Measurements from ENCODE around the gene NBEAL1.

The NBEAL1 gene

DNA sequence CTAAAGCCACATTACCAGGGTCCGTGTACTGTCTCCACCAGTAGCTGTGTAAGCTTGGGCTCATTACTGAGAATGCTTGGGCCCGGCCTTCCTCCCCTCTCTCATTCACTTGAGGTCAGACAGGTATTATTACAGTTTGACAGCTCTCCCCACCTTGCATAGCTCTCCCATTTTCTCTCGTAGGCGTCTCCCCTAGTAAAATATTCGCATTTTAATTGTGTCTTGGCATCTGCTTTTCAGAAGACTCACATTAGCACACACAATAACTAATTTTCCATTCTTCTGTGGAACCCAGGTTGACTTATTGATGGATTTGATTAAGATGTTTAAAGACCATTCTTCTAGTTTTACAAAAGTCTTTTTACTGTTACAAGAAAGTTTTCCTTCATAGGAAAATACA is 153.1 kb downstream of the NBEAL1 start:
- TF ChIP-seq FOXP2 (optimal IDR thresholded peaks at IDR 0.05; ENCODE audit: borderline replicate concordance, extremely low read depth, extremely low read length, insufficient read depth) (no peak), TAF1 (IDR thresholded peaks at IDR 0.05; ENCODE audit: borderline replicate concordance, insufficient read depth, low read length) (no peak), POLR2AphosphoS5 (IDR thresholded peaks at IDR 0.05; ENCODE audit: low read depth, low read length) (no peak), SIN3A (IDR thresholded peaks at IDR 0.05; ENCODE audit: borderline replicate concordance, insufficient read depth, low read length) (no peak)
- TF ChIP-seq, protein P1, sequence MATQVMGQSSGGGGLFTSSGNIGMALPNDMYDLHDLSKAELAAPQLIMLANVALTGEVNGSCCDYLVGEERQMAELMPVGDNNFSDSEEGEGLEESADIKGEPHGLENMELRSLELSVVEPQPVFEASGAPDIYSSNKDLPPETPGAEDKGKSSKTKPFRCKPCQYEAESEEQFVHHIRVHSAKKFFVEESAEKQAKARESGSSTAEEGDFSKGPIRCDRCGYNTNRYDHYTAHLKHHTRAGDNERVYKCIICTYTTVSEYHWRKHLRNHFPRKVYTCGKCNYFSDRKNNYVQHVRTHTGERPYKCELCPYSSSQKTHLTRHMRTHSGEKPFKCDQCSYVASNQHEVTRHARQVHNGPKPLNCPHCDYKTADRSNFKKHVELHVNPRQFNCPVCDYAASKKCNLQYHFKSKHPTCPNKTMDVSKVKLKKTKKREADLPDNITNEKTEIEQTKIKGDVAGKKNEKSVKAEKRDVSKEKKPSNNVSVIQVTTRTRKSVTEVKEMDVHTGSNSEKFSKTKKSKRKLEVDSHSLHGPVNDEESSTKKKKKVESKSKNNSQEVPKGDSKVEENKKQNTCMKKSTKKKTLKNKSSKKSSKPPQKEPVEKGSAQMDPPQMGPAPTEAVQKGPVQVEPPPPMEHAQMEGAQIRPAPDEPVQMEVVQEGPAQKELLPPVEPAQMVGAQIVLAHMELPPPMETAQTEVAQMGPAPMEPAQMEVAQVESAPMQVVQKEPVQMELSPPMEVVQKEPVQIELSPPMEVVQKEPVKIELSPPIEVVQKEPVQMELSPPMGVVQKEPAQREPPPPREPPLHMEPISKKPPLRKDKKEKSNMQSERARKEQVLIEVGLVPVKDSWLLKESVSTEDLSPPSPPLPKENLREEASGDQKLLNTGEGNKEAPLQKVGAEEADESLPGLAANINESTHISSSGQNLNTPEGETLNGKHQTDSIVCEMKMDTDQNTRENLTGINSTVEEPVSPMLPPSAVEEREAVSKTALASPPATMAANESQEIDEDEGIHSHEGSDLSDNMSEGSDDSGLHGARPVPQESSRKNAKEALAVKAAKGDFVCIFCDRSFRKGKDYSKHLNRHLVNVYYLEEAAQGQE (IDR thresholded peaks at IDR 0.05; ENCODE audit: insufficient read depth in 1 of 2, low read depth in 2 of 2, low read length in 2 of 2) = no peak

DNA sequence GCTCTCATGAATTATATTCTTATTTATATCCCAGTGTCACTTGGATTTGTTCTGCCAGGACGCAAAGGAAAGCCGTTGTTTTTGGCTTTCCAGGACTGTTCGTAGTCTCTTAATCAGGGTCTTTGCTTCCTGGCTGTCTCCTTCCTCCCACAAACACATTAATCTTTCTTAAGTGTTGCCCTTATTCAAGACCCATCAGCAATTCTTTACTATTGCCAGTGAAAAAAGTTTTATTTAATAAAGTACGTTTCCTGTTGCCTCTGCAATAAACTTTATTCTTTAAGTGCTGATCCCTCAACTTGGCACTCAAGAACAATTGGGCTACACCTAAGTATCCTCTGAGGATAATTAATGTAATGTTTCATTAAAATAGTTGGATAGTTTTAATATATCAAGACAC is 155.8 kb downstream of the NBEAL1 start:
- TF ChIP-seq, protein P1 (IDR thresholded peaks at IDR 0.05; ENCODE audit: insufficient read depth in 1 of 2, low read depth in 2 of 2, low read length in 2 of 2) = no peak
- TF ChIP-seq TAF1 (IDR thresholded peaks at IDR 0.05; ENCODE audit: borderline replicate concordance, insufficient read depth, low read length) = no peak
- TF ChIP-seq POLR2AphosphoS5 (IDR thresholded peaks at IDR 0.05; ENCODE audit: low read depth, low read length) = no peak

DNA sequence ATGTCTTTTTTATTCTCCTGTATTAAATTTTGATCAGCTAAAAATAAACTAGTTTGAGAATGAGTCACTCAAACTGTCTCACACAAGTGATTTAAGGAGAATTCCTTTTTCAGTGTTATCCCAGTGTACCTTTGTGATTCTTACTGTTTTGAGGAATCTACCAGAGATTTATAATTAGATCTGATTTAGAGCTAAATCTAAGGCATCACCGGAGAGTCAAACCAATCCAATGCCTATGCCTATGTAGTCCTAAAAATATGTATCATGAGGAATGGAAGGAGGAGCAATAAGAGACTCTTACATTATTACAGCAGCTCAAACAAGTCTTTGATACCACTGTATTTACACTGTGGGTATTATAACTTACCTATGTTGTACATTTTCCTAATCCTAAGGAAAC is 160.7 kb downstream of the NBEAL1 start:
- TF ChIP-seq, protein P1 (IDR thresholded peaks at IDR 0.05; ENCODE audit: insufficient read depth in 1 of 2, low read depth in 2 of 2, low read length in 2 of 2) = no peak

DNA sequence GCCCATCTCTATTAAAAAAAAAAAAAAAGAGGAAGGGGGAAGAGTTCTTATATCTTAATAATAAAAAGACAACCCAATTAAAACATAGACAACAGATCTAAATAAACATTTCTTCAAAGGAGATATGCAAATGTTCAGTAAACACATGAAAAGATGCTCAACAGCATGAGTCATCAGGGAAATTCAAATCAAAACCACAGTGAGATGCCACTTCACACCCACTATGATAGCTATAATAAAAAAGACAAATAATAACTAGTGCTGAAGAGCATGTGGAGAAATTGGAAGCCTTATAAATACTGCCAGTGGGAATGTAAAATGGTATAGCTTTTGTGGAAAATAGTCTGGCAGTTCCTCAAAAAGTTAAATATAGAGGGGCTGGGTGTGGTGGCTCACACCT is 162.7 kb downstream of the NBEAL1 start:
- TF ChIP-seq FOXP2 (optimal IDR thresholded peaks at IDR 0.05; ENCODE audit: borderline replicate concordance, extremely low read depth, extremely low read length, insufficient read depth) = no peak
- TF ChIP-seq POLR2AphosphoS5 (IDR thresholded peaks at IDR 0.05; ENCODE audit: low read depth, low read length) = no peak
- no peak for TF ChIP-seq SIN3A (IDR thresholded peaks at IDR 0.05; ENCODE audit: borderline replicate concordance, insufficient read depth, low read length)
- TF ChIP-seq, protein P1 (IDR thresholded peaks at IDR 0.05; ENCODE audit: insufficient read depth in 1 of 2, low read depth in 2 of 2, low read length in 2 of 2) = no peak
- no peak for TF ChIP-seq TAF1 (IDR thresholded peaks at IDR 0.05; ENCODE audit: borderline replicate concordance, insufficient read depth, low read length)

DNA sequence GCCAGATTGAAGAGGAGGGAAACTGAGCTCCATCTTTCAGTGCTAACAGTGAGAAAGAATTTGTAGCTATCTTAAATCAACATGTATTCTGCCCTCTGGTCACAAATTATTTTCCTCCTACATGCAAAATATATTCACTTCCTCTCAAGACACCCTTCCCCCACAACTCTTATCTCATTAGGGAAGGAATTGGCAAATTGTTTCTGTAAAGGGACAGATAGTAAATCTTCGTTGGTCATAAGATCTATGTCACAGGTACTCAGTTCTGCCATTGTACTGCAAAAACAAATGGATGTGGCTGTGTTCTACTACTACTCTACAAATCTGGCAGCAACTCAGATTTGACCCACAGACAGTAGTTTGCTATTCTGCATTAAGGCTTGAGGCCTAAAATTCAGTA is 171.2 kb downstream of the NBEAL1 start:
- TF ChIP-seq FOXP2 (optimal IDR thresholded peaks at IDR 0.05; ENCODE audit: borderline replicate concordance, extremely low read depth, extremely low read length, insufficient read depth) (no peak), POLR2AphosphoS5 (IDR thresholded peaks at IDR 0.05; ENCODE audit: low read depth, low read length) (no peak), TAF1 (IDR thresholded peaks at IDR 0.05; ENCODE audit: borderline replicate concordance, insufficient read depth, low read length) (no peak), SIN3A (IDR thresholded peaks at IDR 0.05; ENCODE audit: borderline replicate concordance, insufficient read depth, low read length) (no peak)
- TF ChIP-seq, protein P1 (IDR thresholded peaks at IDR 0.05; ENCODE audit: insufficient read depth in 1 of 2, low read depth in 2 of 2, low read length in 2 of 2) = no peak
